ENCODE data around the gene SCAMP5. TPM values are rescaled to one million over a fixed set of nuclear protein-coding genes. Genes with fewer than 3 reads are reported as not detected.

Gene SCAMP5
- total RNA-seq, 4 donors from 2014 or later, result 11.3 to 24.8 (median 15.8) TPM; not detected in 1

- WGBS, 2 donors (ENCODE audit: low coverage in 1 of 2), result 76% methylated on average over 4 of the region's 4 CpGs; no CpG with 5 or more reads in 1 of the 2 donors
- intact Hi-C loops (cut with DNase I; ENCODE audit: low total_unique reads), result no loop called here
- no peak overlapping the region for H3K4me3 ChIP-seq
- TF ChIP-seq CTCF (IDR thresholded peaks at IDR 0.05), result no peak
- no peak for TF ChIP-seq POLR2A (IDR thresholded peaks at IDR 0.05)
- TF ChIP-seq POLR2AphosphoS5 (IDR thresholded peaks at IDR 0.05), result no peak
- TF ChIP-seq EP300 (IDR thresholded peaks at IDR 0.05; ENCODE audit: low read depth), result no peak
- H3K27me3 ChIP-seq, result peaks cover 31% of the 10 kb centered on the region
- H3K9me3 ChIP-seq, result no peaks in the 10 kb centered on the region
- H3K36me3 ChIP-seq, result no peaks in the 10 kb centered on the region
- peaks cover 0 to 24% (median 14%) of the 10 kb centered on the region in 4 donors for H3K4me1 ChIP-seq
- in situ Hi-C loops (cut with MboI; ENCODE audit: low pct_ligation_motif_present in 1 of 4, low pct_unique_long_range_greater_than_20kb in 1 of 4, low sequenced_read_pairs in 3 of 4), result no loop called here
- DNase-seq, result no peak
- H3K27ac ChIP-seq, result no peak overlapping the region
Measured at GRCh38 chr15:74997141-74997540, 1.8 kb downstream of the SCAMP5 start.

- intact Hi-C loops (cut with DNase I; ENCODE audit: low total_unique reads), result no loop called here
- H3K36me3 ChIP-seq, result no peaks in the 10 kb centered on the region
- no peak for TF ChIP-seq POLR2A (IDR thresholded peaks at IDR 0.05)
- no peak for TF ChIP-seq CTCF (IDR thresholded peaks at IDR 0.05)
- no peak for TF ChIP-seq POLR2AphosphoS5 (IDR thresholded peaks at IDR 0.05)
- TF ChIP-seq EP300 (IDR thresholded peaks at IDR 0.05; ENCODE audit: low read depth), result no peak
- no peaks in the 10 kb centered on the region for H3K9me3 ChIP-seq
- H3K4me1 ChIP-seq, result peaks cover 0 to 24% (median 14%) of the 10 kb centered on the region in 4 donors
- H3K27ac ChIP-seq, result no peak overlapping the region
- in situ Hi-C loops (cut with MboI; ENCODE audit: low pct_ligation_motif_present in 1 of 4, low pct_unique_long_range_greater_than_20kb in 1 of 4, low sequenced_read_pairs in 3 of 4), result no loop called here
- no peak overlapping the region for H3K4me3 ChIP-seq
- WGBS, 2 donors (ENCODE audit: low coverage in 1 of 2), result 88 to 100% methylated on average over 1 to 2 of the region's 2 CpGs
- peaks cover 31% of the 10 kb centered on the region for H3K27me3 ChIP-seq
- no peak for DNase-seq
Measured at GRCh38 chr15:74997543-74997942, 2.2 kb downstream of the SCAMP5 start.

GRCh38 chr15:75001310-75001709 is 5.9 kb downstream of the SCAMP5 start:
- intact Hi-C loops (cut with DNase I; ENCODE audit: low total_unique reads) (no loop called here), in situ Hi-C loops (cut with MboI; ENCODE audit: low pct_ligation_motif_present in 1 of 4, low pct_unique_long_range_greater_than_20kb in 1 of 4, low sequenced_read_pairs in 3 of 4) (loop anchor here in 2 of 4 donors (25.0 kb wide), 2 partner anchors 311 to 336 kb away; partner anchors contain the start of genes COMMD4 (in 1 of the 2) and NEIL1 (in 1 of the 2))
- no peaks in the 10 kb centered on the region for H3K9me3 ChIP-seq
- peaks cover 0 to 13% (median 5%) of the 10 kb centered on the region in 4 donors for H3K4me1 ChIP-seq
- peaks cover 24% of the 10 kb centered on the region for H3K27me3 ChIP-seq
- H3K36me3 ChIP-seq, result no peaks in the 10 kb centered on the region
- H3K27ac ChIP-seq, result no peak overlapping the region
- WGBS, 2 donors (ENCODE audit: low coverage in 1 of 2), result 55 to 83% methylated on average over 3 to 6 of the region's 6 CpGs
- H3K4me3 ChIP-seq, result no peak overlapping the region
- DNase-seq, result no peak
- TF ChIP-seq POLR2AphosphoS5 (IDR thresholded peaks at IDR 0.05) (no peak), EP300 (IDR thresholded peaks at IDR 0.05; ENCODE audit: low read depth) (no peak), POLR2A (IDR thresholded peaks at IDR 0.05) (no peak), CTCF (IDR thresholded peaks at IDR 0.05) (no peak)

GRCh38 chr15:75002398-75002797 is 7.0 kb downstream of the SCAMP5 start:
- in situ Hi-C loops (cut with MboI; ENCODE audit: low pct_ligation_motif_present in 1 of 4, low pct_unique_long_range_greater_than_20kb in 1 of 4, low sequenced_read_pairs in 3 of 4), result loop anchor here in 2 of 4 donors (25.0 kb wide), 2 partner anchors 310 to 335 kb away; partner anchors contain the start of genes COMMD4 (in 1 of the 2) and NEIL1 (in 1 of the 2)
- 50 to 83% methylated on average over 1 to 7 of the region's 7 CpGs for WGBS, 2 donors (ENCODE audit: low coverage in 1 of 2)
- DNase-seq, result no peak

More at GRCh38 chr15:75002398-75002797, 7.0 kb downstream of the SCAMP5 start:
- TF ChIP-seq POLR2A (IDR thresholded peaks at IDR 0.05), result no peak
- TF ChIP-seq POLR2AphosphoS5 (IDR thresholded peaks at IDR 0.05), result no peak
- no peak for TF ChIP-seq EP300 (IDR thresholded peaks at IDR 0.05; ENCODE audit: low read depth)
- TF ChIP-seq CTCF (IDR thresholded peaks at IDR 0.05), result no peak
- Histone ChIP-seq H3K27me3 (peaks cover 14% of the 10 kb centered on the region), H3K4me3 (no peak overlapping the region), H3K9me3 (no peaks in the 10 kb centered on the region), H3K27ac (no peak overlapping the region), H3K36me3 (no peaks in the 10 kb centered on the region), H3K4me1 (peaks cover 0 to 13% (median 5%) of the 10 kb centered on the region in 4 donors)
- intact Hi-C loops (cut with DNase I; ENCODE audit: low total_unique reads), result no loop called here
